ENCODE measurements around the gene PTPRK. TPM values are rescaled to one million over a fixed set of nuclear protein-coding genes. Genes with fewer than 3 reads are reported as not detected.

Gene PTPRK
- total RNA-seq, 1 experiment from 2014 or later = 53.8 TPM

- Histone ChIP-seq H3K9ac (ENCODE audit: low read length) (no peak overlapping the region), H3K27me3 (ENCODE audit: low read length) (no peaks in the 10 kb centered on the region), H3K4me1 (ENCODE audit: insufficient read depth, low read length) (peaks cover 12% of the 10 kb centered on the region), H3K9me3 (ENCODE audit: low read length) (no peaks in the 10 kb centered on the region), H4K20me1 (ENCODE audit: low read length) (no peaks in the 10 kb centered on the region), H3K36me3 (ENCODE audit: low read depth, low read length) (no peaks in the 10 kb centered on the region; the same call in 1 of the 2 replicates), H3F3A (ENCODE audit: low read length, unreplicated experiment) (no peaks in the 10 kb centered on the region), H3K4me3 (ENCODE audit: low read length) (no peak overlapping the region), H3K27ac (ENCODE audit: low read length) (no peak overlapping the region), H3K79me2 (ENCODE audit: low read length) (no peaks in the 10 kb centered on the region), H3K9me2 (replicated peaks; ENCODE audit: low read length) (no peaks in the 10 kb centered on the region), H3K4me2 (ENCODE audit: low read length) (no peak overlapping the region), H2AFZ (ENCODE audit: low read length) (no peak overlapping the region)
- ChIA-PET CTCF (no interaction called here), POLR2A (ENCODE audit: unreplicated experiment) (no interaction called here)
- TF ChIP-seq CTCF (conservative IDR thresholded peaks at IDR 0.05; ENCODE audit: low read depth, low read length) = no peak
- no peak for TF ChIP-seq EZH2 (IDR thresholded peaks at IDR 0.05; ENCODE audit: low read length, unreplicated experiment)
- no peak for TF ChIP-seq EZH2phosphoT487 (IDR thresholded peaks at IDR 0.05; ENCODE audit: borderline replicate concordance, low read length)
- intact Hi-C loops (cut with micrococcal nuclease) = no loop called here
- ATAC-seq = no peak
- DNase-seq = no peak
- BruUV-seq (replicated peaks) = no TSS peak
These were observed 543.6 kb downstream of the PTPRK start for GRCh38 chr6:127976796-127977195.

- Histone ChIP-seq H3K9ac (ENCODE audit: low read length) (no peak overlapping the region), H3K36me3 (ENCODE audit: low read depth, low read length) (no peaks in the 10 kb centered on the region; the same call in 1 of the 2 replicates), H3K4me1 (ENCODE audit: insufficient read depth, low read length) (peaks cover 18% of the 10 kb centered on the region), H4K20me1 (ENCODE audit: low read length) (no peaks in the 10 kb centered on the region), H2AFZ (ENCODE audit: low read length) (no peak overlapping the region), H3K4me3 (ENCODE audit: low read length) (no peak overlapping the region), H3F3A (ENCODE audit: low read length, unreplicated experiment) (no peaks in the 10 kb centered on the region), H3K9me2 (replicated peaks; ENCODE audit: low read length) (no peaks in the 10 kb centered on the region), H3K27ac (ENCODE audit: low read length) (no peak overlapping the region), H3K4me2 (ENCODE audit: low read length) (no peak overlapping the region), H3K79me2 (ENCODE audit: low read length) (no peaks in the 10 kb centered on the region), H3K27me3 (ENCODE audit: low read length) (no peaks in the 10 kb centered on the region), H3K9me3 (ENCODE audit: low read length) (no peaks in the 10 kb centered on the region)
- BruUV-seq (replicated peaks) = no TSS peak
- ChIA-PET POLR2A (ENCODE audit: unreplicated experiment) (no interaction called here), CTCF (no interaction called here)
- TF ChIP-seq EZH2 (IDR thresholded peaks at IDR 0.05; ENCODE audit: low read length, unreplicated experiment) (no peak), EZH2phosphoT487 (IDR thresholded peaks at IDR 0.05; ENCODE audit: borderline replicate concordance, low read length) (no peak), CTCF (conservative IDR thresholded peaks at IDR 0.05; ENCODE audit: low read depth, low read length) (no peak)
- intact Hi-C loops (cut with micrococcal nuclease) = no loop called here
- ATAC-seq (peak; percentile 14; the same call in 1 of the 2 replicates), DNase-seq (no peak)
These were observed 544.3 kb downstream of the PTPRK start for GRCh38 chr6:127976111-127976510.

- intact Hi-C loops (cut with micrococcal nuclease) = loop anchor here (1.0 to 2.0 kb wide), 2 partner anchors 113 to 236 kb away; no protein-coding TSS in a partner anchor
- BruUV-seq (replicated peaks) = no TSS peak
These were observed 547.6 kb downstream of the PTPRK start for GRCh38 chr6:127972815-127973214.

More at GRCh38 chr6:127972815-127973214, 547.6 kb downstream of the PTPRK start:
- Histone ChIP-seq H3K27me3 (ENCODE audit: low read length) (no peaks in the 10 kb centered on the region), H4K20me1 (ENCODE audit: low read length) (no peaks in the 10 kb centered on the region), H3F3A (ENCODE audit: low read length, unreplicated experiment) (no peaks in the 10 kb centered on the region), H3K36me3 (ENCODE audit: low read depth, low read length) (no peaks in the 10 kb centered on the region; the same call in none of the 2 replicates), H3K4me2 (ENCODE audit: low read length) (peak overlapping the region; percentile 76), H3K27ac (ENCODE audit: low read length) (peak overlapping the region; percentile 85), H3K4me1 (ENCODE audit: insufficient read depth, low read length) (peaks cover 18% of the 10 kb centered on the region), H2AFZ (ENCODE audit: low read length) (no peak overlapping the region), H3K9me3 (ENCODE audit: low read length) (no peaks in the 10 kb centered on the region), H3K9me2 (replicated peaks; ENCODE audit: low read length) (no peaks in the 10 kb centered on the region), H3K4me3 (ENCODE audit: low read length) (no peak overlapping the region), H3K79me2 (ENCODE audit: low read length) (no peaks in the 10 kb centered on the region), H3K9ac (ENCODE audit: low read length) (0 out of 2 replicates have a peak overlapping the region, but pooled peaks have one; percentile 8)
- DNase-seq = no peak
- POLR2A ChIA-PET (ENCODE audit: unreplicated experiment) = no interaction called here
- no peak for TF ChIP-seq CTCF (conservative IDR thresholded peaks at IDR 0.05; ENCODE audit: low read depth, low read length)
- no peak for TF ChIP-seq EZH2phosphoT487 (IDR thresholded peaks at IDR 0.05; ENCODE audit: borderline replicate concordance, low read length)
- no peak for TF ChIP-seq EZH2 (IDR thresholded peaks at IDR 0.05; ENCODE audit: low read length, unreplicated experiment)
- no peak for ATAC-seq
- CTCF ChIA-PET = no interaction called here

Data from PC-3 (cell line).